C4-2B (cell line): ENCODE data around the gene KCNJ14.

ENCODE experiments used
- ZFX ChIP-seq: fragments of 450-650 bp; IDR thresholded peaks from 2 replicates; pipeline ENCODE4 v1.6.1; 2017
- TF ChIP-seq, protein P1 (sequence below): fragments of 450-650 bp; conservative IDR thresholded peaks from 2 replicates; pipeline ENCODE4 v1.5.1; 2017; ENCODE audit warnings: mild to moderate bottlenecking

GRCh38 chr19:48446579-48446978, 8.8 kb upstream of the KCNJ14 start:
- TF ChIP-seq, protein P1, sequence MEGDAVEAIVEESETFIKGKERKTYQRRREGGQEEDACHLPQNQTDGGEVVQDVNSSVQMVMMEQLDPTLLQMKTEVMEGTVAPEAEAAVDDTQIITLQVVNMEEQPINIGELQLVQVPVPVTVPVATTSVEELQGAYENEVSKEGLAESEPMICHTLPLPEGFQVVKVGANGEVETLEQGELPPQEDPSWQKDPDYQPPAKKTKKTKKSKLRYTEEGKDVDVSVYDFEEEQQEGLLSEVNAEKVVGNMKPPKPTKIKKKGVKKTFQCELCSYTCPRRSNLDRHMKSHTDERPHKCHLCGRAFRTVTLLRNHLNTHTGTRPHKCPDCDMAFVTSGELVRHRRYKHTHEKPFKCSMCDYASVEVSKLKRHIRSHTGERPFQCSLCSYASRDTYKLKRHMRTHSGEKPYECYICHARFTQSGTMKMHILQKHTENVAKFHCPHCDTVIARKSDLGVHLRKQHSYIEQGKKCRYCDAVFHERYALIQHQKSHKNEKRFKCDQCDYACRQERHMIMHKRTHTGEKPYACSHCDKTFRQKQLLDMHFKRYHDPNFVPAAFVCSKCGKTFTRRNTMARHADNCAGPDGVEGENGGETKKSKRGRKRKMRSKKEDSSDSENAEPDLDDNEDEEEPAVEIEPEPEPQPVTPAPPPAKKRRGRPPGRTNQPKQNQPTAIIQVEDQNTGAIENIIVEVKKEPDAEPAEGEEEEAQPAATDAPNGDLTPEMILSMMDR = no peak
- TF ChIP-seq ZFX = no peak
